GM12878 (cell line): ENCODE data around the gene CCDC57. TPM values are rescaled to one million over a fixed set of nuclear protein-coding genes. Genes with fewer than 3 reads are reported as not detected.

Experiments
- CUX1 ChIP-seq: IDR thresholded peaks from 2 replicates; pipeline ENCODE4 v1.6.1; 2012; ENCODE audit warnings: improper control_type of control experiment, low read depth, low read length; ENCODE audit not compliant: insufficient replicate concordance
- HDAC2 ChIP-seq: fragments of 200-600 bp; sonication (generic); IDR thresholded peaks from 2 replicates; pipeline ENCODE4 v1.6.1; 2017
- PRDM15 ChIP-seq: fragments of 450-650 bp; formaldehyde crosslinking; IDR thresholded peaks from 2 replicates; pipeline ENCODE4 v1.4.0; 2020; ENCODE audit warnings: mild to moderate bottlenecking, moderate library complexity
- RUNX3 ChIP-seq: IDR thresholded peaks from 2 replicates; pipeline ENCODE4 v1.6.1; 2012; ENCODE audit warnings: low read length, inconsistent platforms
- SMARCA5 ChIP-seq: fragments of 450-650 bp; IDR thresholded peaks from 2 replicates; pipeline ENCODE4 v1.6.1; 2017; ENCODE audit warnings: mild to moderate bottlenecking
- ZBED1 ChIP-seq: IDR thresholded peaks from 2 replicates; pipeline ENCODE4 v1.6.1; 2016; ENCODE audit warnings: borderline replicate concordance
- ZNF622 ChIP-seq: fragments of 450-650 bp; IDR thresholded peaks from 2 replicates; pipeline ENCODE4 v1.6.1; 2017; ENCODE audit warnings: mild to moderate bottlenecking, inconsistent platforms
- ZNF687 ChIP-seq: fragments of 450-650 bp; IDR thresholded peaks from 2 replicates; pipeline ENCODE4 v1.6.1; 2017; ENCODE audit warnings: mild to moderate bottlenecking, moderate library complexity
- polyA plus RNA-seq, 11 experiments: library from polyadenylated mRNA; depleted of rRNA in 4 of 11; unstranded in 6 of 11; stranded (reverse) in 5 of 11; fragments of >200 nt; fragmentation: Nextera tagmentation in 4 of 11; fragmentation: Illumina TruSeq in 1 of 11; extraction: Ambion mirVana in 4 of 11; extraction: Trizol in 1 of 11; gene quantifications; 1 replicate in 1 of 11; 2 replicates in 10 of 11; pipeline versions ENCODE4 v1.2.1 to v1.2.3, GENCODE V29; 2011 to 2016; ENCODE audit warnings: inconsistent platforms in 2 of 11, missing spikeins in 2 of 11, low read depth in 1 of 11
- total RNA-seq, 4 experiments: library from RNA; depleted of rRNA in 3 of 4; stranded (reverse); fragments of >200 nt in 3 of 4; fragmentation: Illumina TruSeq in 1 of 4; extraction: Trizol in 1 of 4; gene quantifications; 2 replicates each; pipeline versions ENCODE4 v1.2.1 to v1.2.3, GENCODE V29; 2013 to 2021
- TF ChIP-seq, protein P1 (sequence below): fragments of 150-350 bp; IDR thresholded peaks from 2 replicates; pipeline ENCODE4 v1.6.1; 2016; ENCODE audit warnings: low read depth, low read length
- TF ChIP-seq, protein P2 (sequence below): IDR thresholded peaks from 2 replicates; pipeline ENCODE4 v1.6.1; 2012; ENCODE audit warnings: low read length, inconsistent platforms

CCDC57 gene
- total and polyA plus RNA-seq, 10 of the 15 experiments (the other 5 are each of a cell fraction or from before 2014, with no cell fraction given), result 5.4 to 123 (median 45.8) TPM

DNA sequence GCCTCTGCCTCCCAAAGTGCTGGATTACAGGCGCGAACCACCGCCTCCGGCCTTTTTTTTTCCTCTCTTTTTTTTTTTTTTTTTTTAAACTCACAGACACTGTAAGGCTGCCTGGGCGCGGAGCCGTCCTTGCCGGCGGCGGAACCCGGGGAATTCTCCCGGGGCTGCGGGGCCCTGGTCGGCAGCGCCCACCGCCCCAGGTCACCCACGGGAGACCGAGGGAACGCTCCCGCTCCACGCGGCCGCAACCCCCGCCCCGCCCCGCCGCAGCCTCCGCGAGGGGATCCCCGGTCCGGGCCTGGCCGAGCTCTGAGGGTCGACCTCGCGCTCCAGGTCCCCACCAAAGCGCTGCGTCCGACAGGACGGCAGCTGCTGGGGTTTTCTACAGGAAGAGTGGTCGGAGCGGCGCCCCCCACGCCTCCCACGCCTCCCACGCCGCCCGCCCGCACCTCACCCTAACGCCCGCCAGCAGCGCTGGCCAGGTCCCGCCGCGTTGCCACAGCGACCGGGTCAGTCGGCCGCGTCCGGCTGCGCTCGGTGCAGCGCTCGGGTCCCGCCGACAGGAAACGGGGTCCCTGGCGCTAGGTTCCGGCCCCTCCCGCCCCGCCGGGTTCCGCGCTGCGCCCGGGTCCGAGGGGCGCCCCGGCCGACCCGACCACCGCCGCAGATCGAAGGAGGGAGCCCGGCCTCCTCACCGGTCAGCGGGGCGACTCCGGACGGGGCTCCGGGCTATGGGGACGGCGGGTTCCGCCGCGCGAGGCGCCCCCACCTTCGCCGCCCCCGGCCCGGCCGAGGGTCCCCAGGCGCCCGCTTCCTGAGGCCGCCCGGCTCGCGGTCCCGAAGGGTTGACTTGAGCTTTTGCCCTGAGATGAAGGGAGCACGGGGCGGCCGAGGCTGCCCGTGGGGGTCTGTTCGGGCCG is at the start of gene CCDC57 (continued):
- TF ChIP-seq PRDM15 (CRISPR knock-in tag), result no peak
- no peak for TF ChIP-seq HDAC2
- TF ChIP-seq, protein P1, sequence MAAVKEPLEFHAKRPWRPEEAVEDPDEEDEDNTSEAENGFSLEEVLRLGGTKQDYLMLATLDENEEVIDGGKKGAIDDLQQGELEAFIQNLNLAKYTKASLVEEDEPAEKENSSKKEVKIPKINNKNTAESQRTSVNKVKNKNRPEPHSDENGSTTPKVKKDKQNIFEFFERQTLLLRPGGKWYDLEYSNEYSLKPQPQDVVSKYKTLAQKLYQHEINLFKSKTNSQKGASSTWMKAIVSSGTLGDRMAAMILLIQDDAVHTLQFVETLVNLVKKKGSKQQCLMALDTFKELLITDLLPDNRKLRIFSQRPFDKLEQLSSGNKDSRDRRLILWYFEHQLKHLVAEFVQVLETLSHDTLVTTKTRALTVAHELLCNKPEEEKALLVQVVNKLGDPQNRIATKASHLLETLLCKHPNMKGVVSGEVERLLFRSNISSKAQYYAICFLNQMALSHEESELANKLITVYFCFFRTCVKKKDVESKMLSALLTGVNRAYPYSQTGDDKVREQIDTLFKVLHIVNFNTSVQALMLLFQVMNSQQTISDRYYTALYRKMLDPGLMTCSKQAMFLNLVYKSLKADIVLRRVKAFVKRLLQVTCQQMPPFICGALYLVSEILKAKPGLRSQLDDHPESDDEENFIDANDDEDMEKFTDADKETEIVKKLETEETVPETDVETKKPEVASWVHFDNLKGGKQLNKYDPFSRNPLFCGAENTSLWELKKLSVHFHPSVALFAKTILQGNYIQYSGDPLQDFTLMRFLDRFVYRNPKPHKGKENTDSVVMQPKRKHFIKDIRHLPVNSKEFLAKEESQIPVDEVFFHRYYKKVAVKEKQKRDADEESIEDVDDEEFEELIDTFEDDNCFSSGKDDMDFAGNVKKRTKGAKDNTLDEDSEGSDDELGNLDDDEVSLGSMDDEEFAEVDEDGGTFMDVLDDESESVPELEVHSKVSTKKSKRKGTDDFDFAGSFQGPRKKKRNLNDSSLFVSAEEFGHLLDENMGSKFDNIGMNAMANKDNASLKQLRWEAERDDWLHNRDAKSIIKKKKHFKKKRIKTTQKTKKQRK, result no peak
- TF ChIP-seq, protein P2, sequence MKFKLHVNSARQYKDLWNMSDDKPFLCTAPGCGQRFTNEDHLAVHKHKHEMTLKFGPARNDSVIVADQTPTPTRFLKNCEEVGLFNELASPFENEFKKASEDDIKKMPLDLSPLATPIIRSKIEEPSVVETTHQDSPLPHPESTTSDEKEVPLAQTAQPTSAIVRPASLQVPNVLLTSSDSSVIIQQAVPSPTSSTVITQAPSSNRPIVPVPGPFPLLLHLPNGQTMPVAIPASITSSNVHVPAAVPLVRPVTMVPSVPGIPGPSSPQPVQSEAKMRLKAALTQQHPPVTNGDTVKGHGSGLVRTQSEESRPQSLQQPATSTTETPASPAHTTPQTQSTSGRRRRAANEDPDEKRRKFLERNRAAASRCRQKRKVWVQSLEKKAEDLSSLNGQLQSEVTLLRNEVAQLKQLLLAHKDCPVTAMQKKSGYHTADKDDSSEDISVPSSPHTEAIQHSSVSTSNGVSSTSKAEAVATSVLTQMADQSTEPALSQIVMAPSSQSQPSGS, result no peak
- no peak for TF ChIP-seq ZNF622
- TF ChIP-seq CUX1, result no peak
- no peak for TF ChIP-seq ZNF687
- peak; percentile 90 for TF ChIP-seq SMARCA5
- TF ChIP-seq ZBED1, result peak; percentile 24; the same call in 1 of the 2 replicates
- TF ChIP-seq RUNX3, result peak; percentile 71
